HCT116 (cell line): ENCODE data around the gene FAAP100.

Experiments
- CEBPB ChIP-seq: IDR thresholded peaks from 2 replicates; pipeline ENCODE4 v1.6.1; 2012; ENCODE audit warnings: low read depth
- EGR1 ChIP-seq: IDR thresholded peaks from 2 replicates; pipeline ENCODE4 v1.6.1; 2012; ENCODE audit warnings: low read depth
- EZH2 ChIP-seq: fragments of 200-600 bp; sonication (generic); IDR thresholded peaks from 2 replicates; pipeline ENCODE4 v1.6.1; 2017; ENCODE audit warnings: antibody characterized with exemption, mixed run types
- EZH2phosphoT487 ChIP-seq: fragments of 200-600 bp; IDR thresholded peaks from 2 replicates; pipeline ENCODE4 v1.6.1; 2018; ENCODE audit warnings: antibody characterized with exemption, borderline replicate concordance
- POLR2A ChIP-seq: IDR thresholded peaks from 2 replicates; pipeline ENCODE4 v1.7.0; 2011; ENCODE audit warnings: borderline replicate concordance; ENCODE audit not compliant: insufficient read depth, insufficient read length; ENCODE audit errors: extremely low read depth
- RAD21 ChIP-seq: IDR thresholded peaks from 2 replicates; pipeline ENCODE4 v1.6.1; 2012; ENCODE audit warnings: low read depth, mild to moderate bottlenecking
- YY1 ChIP-seq: IDR thresholded peaks from 2 replicates; pipeline ENCODE4 v1.6.1; 2011; ENCODE audit warnings: low read length, low read depth, moderate library complexity, mild to moderate bottlenecking; ENCODE audit not compliant: insufficient replicate concordance; ENCODE audit errors: extremely low read depth
- TF ChIP-seq, protein P1 (sequence below), 3 experiments: fragments of 200-600 bp in 1 of 3; sonication (generic) in 1 of 3; IDR thresholded peaks in 2 of 3; conservative IDR thresholded peaks in 1 of 3; 2 replicates each; pipeline ENCODE4 v1.5.1; 2012 to 2017; ENCODE audit warnings: low read depth in 2 of 3, low read length in 2 of 3, antibody characterized with exemption in 1 of 3, borderline replicate concordance in 1 of 3, control low read depth in 1 of 3, mild to moderate bottlenecking in 1 of 3, mixed read lengths in 1 of 3, mixed run types in 1 of 3, moderate library complexity in 1 of 3; ENCODE audit not compliant: insufficient read depth in 1 of 3
- TF ChIP-seq, protein P2 (sequence below): IDR thresholded peaks from 2 replicates; pipeline ENCODE4 v1.6.1; 2012
- TF ChIP-seq, protein P3 (sequence below): IDR thresholded peaks from 2 replicates; pipeline ENCODE4 v1.6.1; 2012
- TF ChIP-seq, protein P4 (sequence below): IDR thresholded peaks from 2 replicates; pipeline ENCODE4 v1.6.1; 2011; ENCODE audit warnings: mild to moderate bottlenecking, low read length, moderate library complexity; ENCODE audit not compliant: insufficient replicate concordance; ENCODE audit errors: extremely low read depth

DNA sequence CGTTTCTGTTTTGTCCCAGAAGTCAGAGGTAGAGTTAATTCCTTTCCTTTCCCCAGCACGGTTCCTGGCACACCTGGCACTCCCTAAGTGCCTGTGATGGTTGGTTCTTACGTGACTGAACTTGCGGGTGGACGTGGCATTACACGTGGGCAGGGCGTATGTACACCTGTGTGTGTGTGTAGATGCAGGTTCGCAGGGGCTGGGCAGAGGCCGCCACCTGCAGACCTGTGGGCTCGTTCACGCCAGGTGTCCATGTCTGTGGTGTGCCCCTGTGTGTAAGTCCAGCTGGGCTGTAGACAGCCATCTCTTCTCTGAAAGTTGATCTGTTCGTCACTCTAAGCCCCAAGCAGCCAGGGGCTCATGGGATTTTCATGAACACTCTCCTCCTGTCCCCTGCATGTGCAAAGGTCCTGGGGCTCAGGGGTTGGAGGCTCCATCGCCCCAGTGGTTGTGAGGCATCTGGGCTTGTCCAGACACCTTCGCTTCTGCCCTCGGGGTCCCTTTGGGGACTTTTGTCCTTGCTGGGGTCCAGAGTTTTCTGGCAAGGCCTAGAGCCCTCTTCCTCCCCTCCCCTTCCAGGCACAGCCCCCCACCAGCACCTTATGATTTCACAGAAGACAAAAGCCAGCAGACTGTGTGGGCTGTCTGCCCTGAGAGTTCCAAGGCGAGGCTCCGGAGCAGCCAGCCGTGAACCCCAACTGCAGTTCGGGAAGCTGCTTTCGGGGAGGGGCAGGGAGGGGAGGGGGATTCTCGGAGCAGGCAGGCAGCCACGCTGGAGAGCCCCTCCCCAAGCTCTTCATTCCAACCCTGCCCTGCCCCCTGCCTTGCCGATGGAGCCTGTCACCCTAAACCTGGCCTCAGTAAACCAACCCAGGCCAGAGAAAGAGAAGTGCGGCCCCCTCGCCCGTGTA lies 29.4 kb downstream of the FAAP100 start:
- TF ChIP-seq EZH2 (no peak), POLR2A (no peak), EZH2phosphoT487 (no peak), CEBPB (no peak), EGR1 (no peak), RAD21 (no peak), YY1 (no peak)
- TF ChIP-seq, protein P1, sequence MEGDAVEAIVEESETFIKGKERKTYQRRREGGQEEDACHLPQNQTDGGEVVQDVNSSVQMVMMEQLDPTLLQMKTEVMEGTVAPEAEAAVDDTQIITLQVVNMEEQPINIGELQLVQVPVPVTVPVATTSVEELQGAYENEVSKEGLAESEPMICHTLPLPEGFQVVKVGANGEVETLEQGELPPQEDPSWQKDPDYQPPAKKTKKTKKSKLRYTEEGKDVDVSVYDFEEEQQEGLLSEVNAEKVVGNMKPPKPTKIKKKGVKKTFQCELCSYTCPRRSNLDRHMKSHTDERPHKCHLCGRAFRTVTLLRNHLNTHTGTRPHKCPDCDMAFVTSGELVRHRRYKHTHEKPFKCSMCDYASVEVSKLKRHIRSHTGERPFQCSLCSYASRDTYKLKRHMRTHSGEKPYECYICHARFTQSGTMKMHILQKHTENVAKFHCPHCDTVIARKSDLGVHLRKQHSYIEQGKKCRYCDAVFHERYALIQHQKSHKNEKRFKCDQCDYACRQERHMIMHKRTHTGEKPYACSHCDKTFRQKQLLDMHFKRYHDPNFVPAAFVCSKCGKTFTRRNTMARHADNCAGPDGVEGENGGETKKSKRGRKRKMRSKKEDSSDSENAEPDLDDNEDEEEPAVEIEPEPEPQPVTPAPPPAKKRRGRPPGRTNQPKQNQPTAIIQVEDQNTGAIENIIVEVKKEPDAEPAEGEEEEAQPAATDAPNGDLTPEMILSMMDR (IDR thresholded peaks at IDR 0.05 in 2 of 3, conservative IDR thresholded peaks at IDR 0.05 in 1 of 3; ENCODE audit: borderline replicate concordance in 1 of 3, insufficient read depth in 1 of 3, low read depth in 2 of 3, low read length in 2 of 3), result no peak
- TF ChIP-seq, protein P2, sequence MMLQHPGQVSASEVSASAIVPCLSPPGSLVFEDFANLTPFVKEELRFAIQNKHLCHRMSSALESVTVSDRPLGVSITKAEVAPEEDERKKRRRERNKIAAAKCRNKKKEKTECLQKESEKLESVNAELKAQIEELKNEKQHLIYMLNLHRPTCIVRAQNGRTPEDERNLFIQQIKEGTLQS, result no peak
- TF ChIP-seq, protein P3, sequence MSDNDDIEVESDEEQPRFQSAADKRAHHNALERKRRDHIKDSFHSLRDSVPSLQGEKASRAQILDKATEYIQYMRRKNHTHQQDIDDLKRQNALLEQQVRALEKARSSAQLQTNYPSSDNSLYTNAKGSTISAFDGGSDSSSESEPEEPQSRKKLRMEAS, result no peak
- TF ChIP-seq, protein P4, sequence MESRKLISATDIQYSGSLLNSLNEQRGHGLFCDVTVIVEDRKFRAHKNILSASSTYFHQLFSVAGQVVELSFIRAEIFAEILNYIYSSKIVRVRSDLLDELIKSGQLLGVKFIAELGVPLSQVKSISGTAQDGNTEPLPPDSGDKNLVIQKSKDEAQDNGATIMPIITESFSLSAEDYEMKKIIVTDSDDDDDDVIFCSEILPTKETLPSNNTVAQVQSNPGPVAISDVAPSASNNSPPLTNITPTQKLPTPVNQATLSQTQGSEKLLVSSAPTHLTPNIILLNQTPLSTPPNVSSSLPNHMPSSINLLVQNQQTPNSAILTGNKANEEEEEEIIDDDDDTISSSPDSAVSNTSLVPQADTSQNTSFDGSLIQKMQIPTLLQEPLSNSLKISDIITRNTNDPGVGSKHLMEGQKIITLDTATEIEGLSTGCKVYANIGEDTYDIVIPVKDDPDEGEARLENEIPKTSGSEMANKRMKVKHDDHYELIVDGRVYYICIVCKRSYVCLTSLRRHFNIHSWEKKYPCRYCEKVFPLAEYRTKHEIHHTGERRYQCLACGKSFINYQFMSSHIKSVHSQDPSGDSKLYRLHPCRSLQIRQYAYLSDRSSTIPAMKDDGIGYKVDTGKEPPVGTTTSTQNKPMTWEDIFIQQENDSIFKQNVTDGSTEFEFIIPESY, result no peak
